GM18909 (cell line): ENCODE results near the gene RARA.
A peak's percentile ranks its signal among the peaks of the same experiment; 100 is the strongest.

Experiments
- ATAC-seq: cut with Tn5 transposase; IDR thresholded peaks from one replicate; pipeline ENCODE4 v1.9.1; 2021; ENCODE audit warnings: mild to moderate bottlenecking; ENCODE audit not compliant: unreplicated experiment, poor library complexity

RARA gene

DNA sequence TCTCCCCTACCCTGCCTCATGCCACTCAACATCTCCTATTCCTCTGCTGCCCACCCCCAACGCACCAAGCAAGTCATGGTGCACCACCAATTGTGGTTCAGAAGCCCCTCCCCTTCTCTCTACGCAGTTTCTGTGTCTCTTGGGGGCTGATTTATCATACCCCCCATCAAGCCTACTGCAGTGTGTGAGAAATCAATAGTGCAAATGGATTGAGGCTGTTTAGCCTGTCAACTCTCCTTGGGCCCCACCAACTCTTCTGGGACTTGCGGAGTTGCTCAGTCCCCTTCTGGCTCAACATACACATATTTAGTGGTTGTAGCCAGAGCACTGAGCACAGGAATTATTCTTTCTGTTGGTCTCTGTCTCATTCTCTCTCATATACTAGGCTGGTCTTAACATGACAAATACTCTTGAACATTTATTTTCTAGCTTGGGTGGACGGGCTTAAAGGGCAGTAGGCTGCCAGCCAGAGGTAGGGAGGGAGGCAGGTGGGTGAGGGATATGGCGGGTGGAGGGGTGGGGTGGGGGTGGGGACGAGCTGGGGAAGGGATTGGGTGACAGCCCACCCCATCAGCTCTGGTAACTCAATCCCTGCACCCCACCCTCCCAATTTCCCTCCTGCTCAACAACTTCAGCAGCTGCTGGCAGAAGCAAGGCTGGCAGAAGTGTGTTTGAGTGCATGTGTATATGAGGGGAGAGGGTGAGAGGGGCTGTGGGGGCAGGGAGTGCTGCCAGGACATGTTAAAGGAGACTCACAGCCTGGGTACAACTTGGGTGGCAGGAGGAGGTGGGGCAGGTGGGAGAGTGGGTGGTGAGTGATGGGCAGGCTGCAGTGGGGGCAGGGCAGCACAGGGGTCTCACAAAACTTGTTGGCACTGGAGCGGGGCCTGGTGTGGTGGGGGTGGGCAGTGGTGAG lies 4.9 kb downstream of the RARA start:
- no peak for ATAC-seq

DNA sequence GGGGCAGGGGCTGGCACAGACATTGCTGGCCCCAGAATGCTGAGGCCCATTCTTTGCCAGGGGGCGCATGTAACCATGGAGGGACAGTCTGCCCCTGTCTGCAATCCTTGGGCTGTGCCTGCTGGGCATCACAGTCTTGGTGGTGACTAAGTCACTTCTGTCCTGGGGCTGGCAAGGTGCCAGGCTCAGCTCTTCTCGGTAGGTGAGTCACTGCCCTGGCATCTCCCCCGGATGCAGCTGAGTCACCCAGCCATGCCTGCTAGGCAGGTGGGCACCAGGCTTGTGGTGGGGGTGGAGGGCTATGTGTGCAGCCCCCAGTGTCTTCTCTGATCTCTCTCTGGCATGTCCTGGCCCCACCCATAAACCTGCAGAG lies 5.6 kb downstream of the RARA start:
- ATAC-seq: no peak

DNA sequence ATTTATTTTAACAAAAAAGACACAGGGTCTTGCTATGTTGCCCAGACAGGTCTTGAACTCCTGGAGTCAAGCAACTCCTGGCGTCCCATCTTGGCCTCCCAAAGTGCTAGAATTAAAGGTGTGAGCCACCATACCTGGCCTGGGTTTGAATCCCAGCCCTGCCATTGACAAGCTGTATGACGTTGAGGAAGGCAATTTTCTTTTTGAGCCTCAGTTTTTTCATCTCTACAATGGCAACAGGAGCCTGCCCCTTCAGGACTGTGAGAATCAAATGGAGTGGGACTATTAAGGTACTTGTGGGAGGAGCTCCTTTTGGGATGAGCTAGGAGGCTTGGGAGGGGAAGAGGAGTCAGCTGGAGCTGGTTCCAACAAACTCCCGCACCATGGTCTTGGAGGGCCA lies 6.2 kb downstream of the RARA start:
- no peak for ATAC-seq

DNA sequence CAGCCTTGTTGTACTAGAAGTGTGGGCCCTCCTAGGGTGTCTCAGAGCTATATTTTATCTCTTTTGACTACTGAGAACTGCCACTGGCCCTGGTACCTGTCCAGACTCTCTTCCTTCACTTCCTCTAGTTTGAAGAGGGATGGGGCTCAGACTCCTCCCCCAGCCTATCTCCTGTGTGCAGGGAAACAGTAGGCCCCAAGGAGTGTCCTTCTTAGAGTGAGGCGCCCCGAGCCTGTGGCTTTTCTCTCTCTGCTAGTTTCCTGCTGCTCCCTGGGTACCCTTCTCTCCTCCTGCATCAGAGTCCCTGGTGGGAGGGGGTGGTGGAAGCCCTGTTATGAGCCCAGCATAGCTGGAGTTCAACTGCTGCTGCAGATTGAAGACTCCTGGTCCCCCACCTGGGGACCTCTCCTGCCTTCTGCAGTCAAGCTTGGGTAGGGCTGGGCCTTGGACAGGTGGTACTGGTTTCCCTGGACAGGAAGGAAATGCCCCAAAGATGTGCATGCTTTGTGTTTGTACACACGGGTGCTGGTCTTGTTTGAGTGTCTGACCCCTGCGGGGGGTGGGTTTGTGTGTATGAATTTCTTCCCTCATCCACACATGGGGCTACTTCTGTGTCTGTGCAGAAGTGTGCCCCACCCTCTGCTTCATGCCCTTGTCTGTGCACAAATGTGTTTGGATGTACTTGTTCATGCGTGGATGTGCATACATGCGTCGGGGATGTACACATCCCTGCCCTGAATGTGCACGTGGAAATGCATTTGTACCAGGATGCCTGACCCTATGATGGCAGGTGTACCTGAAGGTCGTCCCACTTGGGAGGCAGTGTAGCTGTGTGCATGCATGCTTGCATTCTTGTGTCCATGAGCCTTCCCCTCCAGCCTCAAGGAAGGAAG lies 6.9 kb downstream of the RARA start:
- no peak for ATAC-seq

DNA sequence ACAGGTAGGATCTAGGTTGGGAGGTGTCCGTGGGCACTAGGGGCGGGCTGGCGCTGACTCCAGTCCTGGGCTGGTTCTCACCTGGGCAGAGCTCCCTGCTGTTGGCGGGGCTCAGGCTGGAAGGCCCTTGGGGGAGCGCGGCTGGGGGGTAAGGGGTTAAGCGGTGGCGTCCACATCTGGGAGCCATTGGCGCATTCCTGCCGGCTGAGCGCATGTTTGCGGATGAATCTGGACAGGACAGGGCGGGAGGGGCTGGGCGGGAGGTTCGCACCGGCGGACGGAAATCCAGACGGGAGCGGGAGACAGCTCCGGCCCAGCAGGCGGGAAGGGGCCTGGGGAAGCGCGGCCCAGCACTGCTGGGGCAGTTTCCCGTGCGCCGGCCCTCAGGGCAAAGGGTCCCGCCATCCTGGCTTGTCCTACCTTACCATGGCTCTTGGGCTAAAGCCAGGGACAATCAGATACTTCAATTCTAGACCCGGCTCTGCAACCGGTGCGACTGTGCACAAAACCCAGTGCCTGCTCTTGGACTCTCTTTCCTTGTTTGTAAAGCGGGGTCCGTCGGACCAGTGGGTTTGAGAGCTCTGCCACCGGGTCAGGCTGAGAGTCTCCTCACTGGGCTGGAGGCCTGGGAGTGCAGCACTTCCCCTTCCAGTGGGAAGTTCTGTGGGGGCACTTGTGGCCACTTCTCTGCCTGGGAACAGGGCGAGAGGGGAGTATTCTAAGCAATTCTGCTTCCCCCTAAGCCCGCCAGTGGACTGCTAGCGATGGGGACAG lies 7.8 kb downstream of the RARA start:
- ATAC-seq: no peak

DNA sequence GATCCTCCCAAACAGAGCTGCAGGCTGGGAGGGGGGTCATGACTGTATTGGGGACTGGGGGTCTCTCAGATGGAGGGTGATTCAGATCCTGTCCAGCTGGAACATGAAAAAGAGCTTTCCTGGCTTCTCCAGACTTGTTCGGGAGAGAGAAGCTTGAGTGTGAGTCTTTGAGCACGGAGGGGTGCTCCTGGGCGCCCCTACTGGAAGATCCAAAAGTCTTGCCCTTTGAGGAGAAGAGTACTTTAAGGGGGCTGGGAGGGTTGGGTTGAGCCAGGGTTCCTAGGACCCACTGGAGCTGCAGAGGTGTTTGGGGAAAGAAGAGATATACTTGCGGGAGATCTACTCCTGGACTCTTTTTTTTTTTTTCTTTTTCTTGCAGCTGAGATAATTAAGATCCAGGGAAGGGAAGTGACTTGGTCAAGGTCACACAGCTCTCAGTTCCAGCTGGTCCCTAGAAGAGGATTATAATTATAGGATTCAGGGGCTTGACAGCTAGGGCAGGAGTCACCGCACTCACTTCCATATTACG lies 8.4 kb downstream of the RARA start:
- no peak for ATAC-seq

DNA sequence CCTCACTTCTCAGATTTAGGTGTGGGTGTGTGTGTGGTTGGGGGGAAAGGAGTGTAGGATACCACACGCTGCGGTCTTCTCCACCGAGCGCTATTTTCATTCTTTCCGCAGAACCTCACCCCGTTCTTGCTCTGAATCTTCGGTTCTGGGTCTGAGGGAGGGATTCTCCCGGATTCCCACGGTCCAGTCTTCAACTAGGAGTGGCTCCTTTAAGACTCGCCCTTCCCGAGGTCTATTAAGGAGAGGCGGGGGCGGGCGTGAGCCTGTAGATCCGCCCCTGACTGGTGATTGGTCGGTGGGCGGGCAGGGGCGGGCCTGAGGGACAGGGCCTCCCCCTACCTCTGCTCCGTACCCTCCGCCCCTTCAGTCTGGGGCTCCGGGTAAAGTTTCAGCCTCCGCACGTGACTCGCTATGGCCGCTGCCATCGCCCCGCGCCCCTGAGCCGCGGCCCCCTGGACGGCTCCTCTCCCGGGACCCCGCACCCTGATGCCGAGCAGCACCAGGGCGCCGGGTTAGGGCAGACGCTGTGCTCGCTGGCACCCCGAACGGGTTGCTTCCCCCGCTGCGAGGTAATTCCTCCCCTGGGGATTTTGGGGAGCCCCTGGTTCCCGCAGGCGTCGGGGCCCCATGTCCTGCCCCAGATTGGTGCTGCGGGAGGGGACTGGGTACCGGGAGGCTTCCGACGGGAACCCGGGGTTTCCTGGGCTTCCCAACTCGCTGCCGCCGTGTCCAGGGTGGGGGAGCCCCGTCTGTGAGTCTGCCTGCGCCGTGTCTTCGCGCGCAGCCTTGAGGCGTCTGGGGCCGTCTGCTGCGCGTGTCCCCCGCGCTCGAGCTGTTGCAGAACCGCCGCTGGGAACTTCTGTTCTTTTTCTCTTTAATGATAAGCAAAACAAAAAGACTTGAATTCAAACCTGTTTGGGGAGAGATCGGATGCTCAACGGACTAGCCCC lies 9.2 kb downstream of the RARA start:
- ATAC-seq: peak; percentile 50

DNA sequence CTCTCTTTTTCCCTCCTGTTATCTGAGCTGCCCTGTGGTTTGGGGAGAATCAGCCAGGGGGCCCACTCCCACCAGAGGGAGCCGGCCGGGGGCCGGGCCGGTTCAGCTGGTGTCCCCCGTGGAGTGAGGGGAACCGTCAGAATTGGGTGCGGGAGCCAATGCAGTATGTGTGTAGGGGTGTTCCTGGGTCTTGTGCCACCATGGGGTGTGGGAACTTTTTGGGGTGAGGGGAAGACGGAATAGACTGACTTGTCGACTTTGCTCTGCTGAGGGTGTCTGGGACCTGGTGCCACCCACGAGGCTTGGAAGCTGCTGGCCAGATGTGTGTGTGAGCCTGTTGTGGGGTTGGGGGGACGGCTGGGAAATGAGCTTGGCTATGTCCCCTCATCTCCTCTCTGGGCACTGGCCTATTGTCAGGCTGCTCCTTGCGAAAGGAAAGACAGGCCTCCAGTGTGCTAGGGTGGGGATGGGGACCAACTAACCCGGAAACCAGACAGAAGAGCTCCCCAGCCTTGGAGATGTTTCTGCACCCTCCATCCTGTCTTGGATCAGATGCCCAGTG lies 9.9 kb downstream of the RARA start:
- no peak for ATAC-seq

DNA sequence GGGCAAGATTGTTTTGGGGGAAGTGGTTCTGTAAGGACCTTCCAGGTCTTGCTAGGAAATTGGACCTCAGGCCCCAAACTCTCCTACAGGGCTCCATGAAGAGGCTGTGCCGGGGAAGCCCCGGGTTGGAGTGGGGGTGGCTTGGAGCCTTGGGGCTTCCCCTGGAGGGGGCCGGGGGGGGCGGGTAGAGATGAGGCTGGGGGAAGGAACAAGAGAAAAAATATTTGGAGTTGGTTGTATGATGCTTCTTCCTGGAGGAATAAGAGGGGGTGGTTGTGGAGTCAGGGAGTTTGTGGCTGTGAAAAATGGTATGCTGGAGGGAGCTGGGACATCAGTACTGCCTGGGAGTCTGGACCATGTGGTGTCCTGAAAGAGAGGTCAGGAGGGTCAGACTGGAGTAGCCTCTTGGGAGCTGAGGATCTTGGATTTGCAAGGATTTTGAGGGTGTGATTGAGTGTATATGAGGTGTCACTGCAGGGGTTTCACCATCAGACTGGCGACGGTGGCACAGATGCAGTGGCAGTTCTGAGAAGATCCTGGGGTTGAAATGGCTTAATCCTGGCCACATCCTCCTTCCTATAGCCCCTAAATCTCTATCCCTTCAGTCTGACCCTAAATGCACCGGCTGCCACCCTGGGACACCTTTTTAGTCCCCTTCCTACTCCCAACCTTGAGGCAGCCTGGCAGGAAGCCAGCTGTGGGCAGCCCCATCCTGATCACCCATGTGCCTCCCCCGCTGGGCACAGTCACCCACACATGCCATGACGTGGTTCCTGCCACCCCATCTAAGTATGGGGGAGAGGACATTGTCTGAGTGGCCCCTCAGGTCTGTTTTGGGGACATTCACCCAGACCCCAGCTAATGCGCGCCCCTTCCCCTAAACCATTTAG lies 10.9 kb downstream of the RARA start:
- ATAC-seq: no peak

DNA sequence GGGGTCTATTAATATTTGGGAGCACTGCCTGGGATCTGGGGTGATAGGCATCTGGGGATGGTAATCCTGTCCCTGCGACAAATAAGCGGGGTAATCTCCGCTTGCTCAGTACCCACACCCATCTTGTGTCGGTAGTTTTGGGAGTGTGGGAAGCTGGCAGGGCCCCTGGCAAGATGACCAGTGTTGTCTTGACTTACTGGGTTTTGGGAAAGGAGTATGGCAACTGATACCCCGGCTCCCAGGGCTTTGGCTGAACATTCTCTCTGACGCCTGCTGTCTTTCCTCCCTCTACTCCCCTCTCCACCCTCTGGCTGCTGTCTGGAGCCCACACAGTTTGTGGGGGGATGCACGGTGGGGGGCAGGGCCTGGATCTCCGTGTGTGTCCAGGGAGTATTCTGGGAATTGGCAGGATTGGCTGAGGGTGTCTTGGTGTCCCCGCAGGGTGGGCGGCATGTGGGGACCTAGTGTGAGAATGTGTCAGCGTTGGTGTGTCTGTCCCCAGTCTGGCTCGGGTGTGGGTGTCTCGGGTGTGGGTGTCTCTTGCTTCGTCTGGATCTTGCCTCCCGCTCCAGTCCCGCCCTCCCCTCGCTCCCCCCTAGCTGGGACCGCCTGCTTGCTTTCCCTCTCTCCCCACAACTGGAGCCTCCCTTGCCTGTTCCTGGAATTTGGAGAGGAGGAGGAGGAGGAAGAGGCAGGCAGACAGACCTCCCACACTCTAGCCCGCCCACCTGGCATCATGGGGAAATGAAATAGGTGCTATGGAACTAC lies 12.0 kb downstream of the RARA start:
- ATAC-seq: no peak

DNA sequence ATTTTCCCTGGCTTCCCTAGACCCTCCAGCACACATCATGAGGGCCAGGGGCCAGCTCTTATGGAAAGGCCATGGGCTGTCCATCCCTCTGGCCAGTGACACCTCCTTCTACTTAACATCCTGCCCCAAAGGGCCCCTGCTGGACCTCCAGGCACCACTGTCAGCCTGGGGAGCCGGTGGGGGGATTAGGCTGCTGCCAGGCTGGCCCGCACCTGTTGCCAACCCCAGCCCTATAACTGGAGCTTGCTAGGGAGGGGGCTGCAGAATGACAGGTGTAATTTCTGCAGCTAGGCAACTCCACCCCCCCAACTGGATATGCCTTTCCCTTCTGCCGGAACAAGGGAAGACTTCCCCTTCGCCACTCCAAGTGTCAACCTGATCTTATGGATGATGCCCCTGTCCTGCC lies 12.5 kb downstream of the RARA start:
- ATAC-seq: no peak

DNA sequence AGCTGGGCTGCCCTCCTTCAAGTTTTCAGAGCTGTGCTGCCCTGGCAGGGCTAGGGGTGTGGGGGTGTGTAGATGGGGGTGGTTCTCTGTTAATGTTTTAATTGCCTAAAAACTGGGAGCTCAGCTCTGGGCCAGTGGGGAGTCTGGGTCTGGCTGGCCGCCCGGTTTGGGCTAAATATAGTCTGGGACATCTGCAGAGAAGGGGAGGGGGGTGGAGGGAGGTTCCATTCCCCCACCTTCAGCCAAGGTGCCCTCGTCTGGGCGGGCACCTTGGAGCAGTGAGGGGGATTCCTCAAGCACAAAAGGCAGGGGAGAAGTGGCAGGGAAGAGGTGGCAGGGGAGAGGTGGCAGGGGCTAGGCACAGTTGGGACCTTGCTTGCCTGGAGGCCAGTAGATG lies 13.0 kb downstream of the RARA start:
- no peak for ATAC-seq

DNA sequence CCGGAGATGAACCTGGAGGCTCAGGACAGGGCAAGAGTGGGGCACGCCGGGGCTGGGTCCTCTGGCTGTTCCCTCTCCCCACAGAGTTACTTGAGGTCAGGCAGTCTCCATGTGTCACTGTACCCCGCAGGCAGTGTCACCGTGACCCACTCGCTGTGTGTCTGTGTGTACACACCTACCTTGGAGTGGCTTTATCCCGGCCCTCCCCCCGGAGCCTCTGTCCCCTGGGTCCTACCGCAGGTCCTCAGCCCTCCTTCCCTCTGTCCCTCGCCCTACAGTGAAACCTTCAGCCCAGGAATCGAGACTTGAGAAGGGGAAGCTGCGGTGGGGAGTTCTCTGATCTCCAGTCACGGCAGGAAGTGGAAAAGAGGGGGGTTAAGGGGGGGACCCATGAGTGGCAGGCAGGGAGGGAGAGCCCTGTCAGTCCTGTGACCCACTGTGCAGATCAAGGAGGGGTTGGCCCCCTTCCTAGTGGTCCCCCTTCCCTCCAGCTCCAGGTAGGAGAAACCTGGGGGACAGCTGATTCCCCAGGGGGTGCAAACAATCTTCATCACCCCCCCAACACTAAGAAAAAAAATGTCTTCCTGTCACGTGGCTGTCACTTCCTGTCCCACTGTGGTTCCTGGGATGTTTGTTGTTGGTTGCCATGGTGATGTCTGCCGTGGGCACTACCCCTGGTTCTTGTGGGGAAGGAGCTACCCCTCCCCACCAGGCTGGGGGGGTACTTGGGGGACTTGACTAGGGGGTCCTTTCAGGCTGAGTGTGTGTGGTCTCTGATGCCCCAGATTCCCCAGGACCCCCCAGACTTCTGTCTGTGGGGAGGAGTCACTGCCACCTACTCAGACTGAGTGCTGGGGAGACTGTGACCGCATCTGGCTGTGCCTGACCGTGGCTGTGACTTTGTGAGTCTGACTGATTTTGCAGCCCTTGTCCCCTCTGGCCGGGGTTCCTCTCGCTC lies 13.7 kb downstream of the RARA start:
- peak; percentile 37 for ATAC-seq

DNA sequence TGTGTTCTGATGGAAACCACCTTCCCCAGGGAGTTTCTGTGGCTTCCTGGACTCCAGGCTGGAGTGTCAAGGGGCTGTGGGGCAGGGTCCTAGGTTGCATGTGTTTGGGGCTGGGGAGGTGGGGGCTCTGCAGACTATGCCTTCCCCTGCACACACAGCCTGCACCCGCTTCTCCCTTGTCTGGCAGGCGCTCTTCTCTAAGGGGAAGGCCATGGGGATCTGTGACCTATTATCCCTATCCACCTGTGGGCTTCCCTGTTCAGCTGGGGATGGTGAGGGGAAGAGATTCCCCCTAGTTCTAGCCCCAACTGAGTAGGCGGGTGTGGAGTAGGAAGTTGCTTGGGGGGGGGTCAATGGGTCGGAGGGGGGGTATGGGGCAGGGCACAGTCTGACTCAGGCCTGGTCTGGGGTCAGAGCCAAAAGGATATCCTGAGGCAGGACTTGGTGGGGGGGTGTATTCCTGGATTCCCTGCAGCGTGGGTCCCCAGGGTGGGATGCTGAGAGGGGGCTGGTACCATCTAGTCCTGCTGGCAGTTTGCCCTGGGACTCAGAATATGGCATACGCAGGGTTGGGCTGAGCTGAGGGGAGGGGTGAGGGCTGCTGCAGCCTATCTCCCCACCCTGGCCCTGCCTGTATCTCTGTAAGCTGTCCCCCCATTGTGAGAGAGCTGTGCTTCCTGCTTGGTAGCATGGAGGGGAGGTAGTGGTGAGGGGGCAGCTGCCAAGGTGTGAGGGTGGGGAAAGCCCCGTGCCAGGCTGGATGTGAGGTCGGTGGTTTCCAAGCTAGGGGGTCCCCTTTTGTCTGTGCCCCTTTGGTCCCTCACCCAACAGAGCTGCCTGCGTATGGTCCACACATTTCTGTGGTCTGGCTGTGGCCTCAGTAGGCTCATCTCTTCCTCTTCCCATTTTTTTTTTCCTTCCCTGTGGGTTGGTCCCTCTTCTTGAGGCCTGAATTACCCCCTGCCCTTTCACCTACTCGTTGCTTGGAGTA lies 14.7 kb downstream of the RARA start:
- ATAC-seq: peak; percentile 28
